ENCODE results near the gene CHTF18.
"Not testable (repeated sequence)": the region's sequence is repeated elsewhere in the genome, so short reads cannot be mapped to it uniquely, and the experiment has no call there.

CHTF18 gene

GRCh38 chr16:836221-836620 is 47.8 kb downstream of the CHTF18 start:
- DNase-seq = no peak
- in situ Hi-C loops (cut with MboI; ENCODE audit: low pct_unique_long_range_greater_than_20kb, low sequenced_read_pairs) = no loop called here

- in situ Hi-C loops (cut with MboI; ENCODE audit: low pct_unique_long_range_greater_than_20kb, low sequenced_read_pairs); DNase-seq: not testable (repeated sequence)
These were observed 48.4 kb downstream of the CHTF18 start for GRCh38 chr16:836822-837221.

DNA sequence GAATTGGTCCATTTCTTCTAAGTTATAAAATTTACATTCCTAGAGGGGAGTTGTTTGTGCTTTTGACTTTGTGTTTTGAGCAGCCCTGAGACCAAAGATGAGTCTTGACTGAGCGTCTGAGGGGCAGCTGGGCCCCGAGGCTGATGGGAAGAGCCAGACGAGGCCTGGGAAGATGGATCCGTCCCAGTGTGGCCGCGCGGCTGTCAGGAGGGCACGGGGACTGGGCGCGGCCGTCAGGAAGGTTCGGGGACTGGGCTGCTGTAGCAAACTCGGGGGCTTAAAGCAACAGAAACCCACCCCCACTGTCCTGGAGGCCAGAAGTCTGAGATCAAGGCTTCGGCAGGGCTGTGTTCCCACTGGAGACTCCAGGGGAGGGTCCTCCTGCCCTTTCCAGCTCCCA is 50.3 kb downstream of the CHTF18 start:
- in situ Hi-C loops (cut with MboI; ENCODE audit: low pct_unique_long_range_greater_than_20kb, low sequenced_read_pairs) = no loop called here
- DNase-seq = no peak

DNA sequence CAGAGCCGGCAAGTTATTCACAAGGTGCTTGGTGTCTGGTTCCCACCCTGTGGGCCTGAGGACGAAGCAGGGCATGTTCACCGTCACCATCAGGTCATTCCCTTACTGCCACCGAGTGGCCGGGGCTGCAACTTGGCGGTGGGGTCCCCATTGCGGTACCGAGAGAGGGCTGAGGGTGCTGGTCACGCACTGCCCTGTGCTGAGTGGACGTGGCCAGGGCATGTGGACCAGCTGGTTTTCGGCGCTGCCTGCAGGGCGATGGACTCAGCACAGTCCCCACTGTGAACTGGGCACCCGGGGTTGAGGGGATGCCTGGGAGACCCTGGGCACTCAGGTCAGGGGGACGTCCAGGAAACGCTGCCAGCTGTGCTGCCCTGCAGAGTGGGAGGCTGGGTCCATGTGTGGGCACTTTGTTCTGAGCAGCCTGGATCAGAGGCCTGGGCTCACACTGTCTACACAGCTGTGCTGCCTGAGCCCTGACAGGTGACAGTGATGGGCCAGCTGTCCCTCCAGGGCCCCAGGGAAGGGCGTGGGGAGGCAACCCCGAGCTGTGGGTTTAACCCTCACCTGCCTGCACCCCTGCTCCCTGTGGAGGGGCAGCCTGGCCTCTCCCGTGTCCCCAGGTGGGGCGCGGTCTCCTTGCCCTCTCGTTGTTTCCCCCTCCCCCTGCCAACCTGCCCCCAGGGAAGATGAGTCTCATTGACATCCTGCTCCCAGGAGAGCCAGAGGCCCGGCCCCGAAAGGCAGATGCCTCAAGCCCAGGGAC is 51.4 kb downstream of the CHTF18 start:
- DNase-seq = no peak
- in situ Hi-C loops (cut with MboI; ENCODE audit: low pct_unique_long_range_greater_than_20kb, low sequenced_read_pairs) = no loop called here

GRCh38 chr16:840561-841454 is 52.4 kb downstream of the CHTF18 start:
- in situ Hi-C loops (cut with MboI; ENCODE audit: low pct_unique_long_range_greater_than_20kb, low sequenced_read_pairs) = no loop called here

DNA sequence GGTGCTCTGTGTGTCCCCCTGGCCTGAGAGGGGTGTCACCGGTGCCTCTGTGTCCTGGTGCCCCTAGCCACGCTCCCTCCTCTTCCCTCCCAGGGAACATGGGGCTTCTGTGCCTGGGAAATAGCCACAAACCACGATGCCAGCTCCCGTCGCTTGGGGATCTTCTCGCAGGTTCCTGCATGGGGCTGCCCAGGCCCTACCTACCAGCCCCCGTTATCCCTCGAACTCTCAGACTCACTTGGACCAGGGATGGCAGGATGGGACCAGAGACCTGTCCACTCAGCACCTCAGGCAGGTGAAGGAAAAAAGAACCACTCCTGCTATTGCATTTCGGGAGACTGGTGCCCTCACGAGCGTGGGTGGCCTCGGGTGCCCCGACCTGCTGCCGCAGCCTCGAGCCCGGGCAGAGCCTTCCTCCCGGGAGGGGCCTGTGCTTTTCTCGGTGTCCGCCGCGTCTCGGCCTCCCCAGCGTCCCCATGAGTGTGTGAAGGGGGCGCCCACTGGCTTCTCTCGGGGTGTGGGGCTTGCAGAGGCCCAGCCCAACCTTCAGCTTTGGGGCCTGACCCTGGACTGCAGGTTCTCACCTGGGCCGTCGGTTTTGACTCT is 53.1 kb downstream of the CHTF18 start:
- in situ Hi-C loops (cut with MboI; ENCODE audit: low pct_unique_long_range_greater_than_20kb, low sequenced_read_pairs) = no loop called here
- DNase-seq = no peak

More at GRCh38 chr16:840561-841454, 52.4 kb downstream of the CHTF18 start:
- DNase-seq = no peak

- no peak for DNase-seq
- in situ Hi-C loops (cut with MboI; ENCODE audit: low pct_unique_long_range_greater_than_20kb, low sequenced_read_pairs) = no loop called here
These were observed 53.6 kb downstream of the CHTF18 start for GRCh38 chr16:842061-842476.

DNA sequence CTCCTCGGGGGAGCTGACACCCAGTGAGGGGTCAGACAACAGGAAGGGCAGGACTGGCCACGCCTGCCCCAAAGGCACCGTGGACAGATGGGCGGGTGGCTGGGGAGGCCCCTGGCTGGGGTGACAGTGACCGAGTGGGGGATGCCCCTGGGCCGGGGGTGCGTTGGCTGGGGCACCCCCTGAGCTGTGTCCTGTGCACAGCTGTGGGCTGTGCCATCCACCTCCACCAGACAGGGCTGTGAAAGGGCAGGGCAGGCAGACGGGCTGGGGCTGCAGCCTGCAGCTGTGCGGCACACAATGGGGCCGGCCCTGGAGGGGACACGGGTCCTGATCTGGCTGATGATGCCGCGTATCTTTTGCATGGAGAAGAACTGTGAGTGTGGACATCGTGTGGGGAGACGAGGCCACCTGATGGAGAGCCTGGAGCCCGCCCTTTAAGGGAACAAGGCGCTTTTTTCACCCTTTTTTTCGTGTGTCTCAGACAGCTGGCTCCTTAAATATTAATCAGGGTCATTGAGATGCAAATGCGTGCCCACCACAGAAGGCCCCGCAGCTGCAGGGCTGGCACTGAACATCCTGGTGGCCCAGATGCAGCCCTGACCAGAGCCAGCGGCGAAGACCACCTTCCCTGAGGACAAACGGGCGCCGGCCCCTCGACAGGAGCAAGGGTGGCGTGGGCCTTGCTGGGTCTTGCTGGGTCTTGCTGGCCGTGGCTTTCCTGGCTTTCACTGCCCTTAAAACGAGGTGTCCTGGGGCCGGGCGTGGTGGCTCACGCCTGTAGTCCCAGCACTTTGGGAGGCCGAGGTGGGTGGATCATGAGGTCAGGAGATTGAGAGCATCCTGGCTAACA is 54.5 kb downstream of the CHTF18 start:
- DNase-seq = no peak
- in situ Hi-C loops (cut with MboI; ENCODE audit: low pct_unique_long_range_greater_than_20kb, low sequenced_read_pairs) = no loop called here

DNA sequence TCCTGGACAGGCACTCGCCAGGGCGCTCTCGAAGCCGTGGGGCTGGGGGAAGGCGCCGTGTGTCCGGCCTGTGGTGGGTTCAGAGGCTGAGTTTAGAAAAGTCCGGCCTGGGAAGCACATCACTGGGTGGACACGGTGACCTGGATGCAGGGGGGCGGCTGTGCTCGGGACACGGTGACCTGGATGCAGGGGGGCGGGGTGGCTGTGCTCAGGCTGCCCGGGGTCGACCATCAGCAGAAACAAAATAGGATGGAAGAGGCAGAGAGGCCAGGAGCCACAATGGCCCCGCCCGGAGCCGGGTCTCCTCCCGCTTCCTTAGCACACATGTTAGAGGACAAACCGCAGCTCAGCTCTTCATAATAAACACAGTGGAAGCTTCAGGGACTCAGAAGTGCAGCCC is 55.4 kb downstream of the CHTF18 start:
- DNase-seq = no peak
- in situ Hi-C loops (cut with MboI; ENCODE audit: low pct_unique_long_range_greater_than_20kb, low sequenced_read_pairs) = no loop called here

DNA sequence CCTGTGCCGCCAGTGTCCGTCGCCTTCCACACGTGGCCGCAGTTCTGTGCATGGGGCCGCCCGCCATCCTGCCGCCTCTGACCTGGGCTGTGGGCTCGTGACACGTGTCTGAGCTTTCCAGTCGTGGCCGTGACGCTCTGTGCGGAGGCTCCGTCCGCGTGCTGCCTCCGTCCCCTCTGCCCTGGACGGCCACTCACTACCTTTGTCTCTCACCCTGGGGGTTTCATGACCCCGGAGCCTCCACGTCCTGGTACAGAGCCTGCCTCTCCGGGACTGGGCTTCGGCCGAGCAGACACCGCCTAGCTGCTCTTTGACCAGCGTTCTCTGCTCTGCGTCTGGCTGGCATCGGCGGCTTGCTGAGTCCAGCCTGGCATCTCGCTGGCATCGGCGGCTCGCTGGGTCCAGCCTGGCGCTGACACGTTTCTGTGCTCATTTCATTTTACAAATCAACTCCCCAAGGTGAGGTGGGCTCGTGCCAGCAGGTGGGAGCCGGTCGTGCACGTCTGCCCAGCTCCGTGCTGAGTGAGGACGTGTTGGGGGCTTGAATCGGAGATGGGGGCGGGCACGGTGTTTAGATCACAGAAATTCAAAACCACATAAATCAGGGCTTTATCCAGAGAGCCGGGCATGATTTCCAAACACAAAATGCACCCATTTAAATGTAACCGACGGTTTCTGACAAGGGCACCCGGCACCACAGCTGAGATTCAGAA is 56.4 kb downstream of the CHTF18 start:
- no peak for DNase-seq
- in situ Hi-C loops (cut with MboI; ENCODE audit: low pct_unique_long_range_greater_than_20kb, low sequenced_read_pairs) = no loop called here

GRCh38 chr16:845351-845745 is 56.9 kb downstream of the CHTF18 start:
- in situ Hi-C loops (cut with MboI; ENCODE audit: low pct_unique_long_range_greater_than_20kb, low sequenced_read_pairs) = no loop called here
- DNase-seq = no peak

- in situ Hi-C loops (cut with MboI; ENCODE audit: low pct_unique_long_range_greater_than_20kb, low sequenced_read_pairs) = no loop called here
- DNase-seq = no peak
These were observed 58.7 kb downstream of the CHTF18 start for GRCh38 chr16:847151-847550.

Data from KBM-7 (cell line).